Mucosa of rectum (tissue), 2 donors: ENCODE results near the gene COQ2.
A peak's percentile ranks its signal among the peaks of the same experiment; 100 is the strongest.

ENCODE experiments used
- H3K27ac ChIP-seq, 2 donors: one replicate each; pipeline ENCODE4 v1.7.0; 2013; ENCODE audit warnings: inconsistent platforms in 2 of 2, low read depth in 2 of 2, low read length in 2 of 2
- H3K27me3 ChIP-seq, 2 donors: one replicate each; pipeline ENCODE4 v1.7.0; 2013; ENCODE audit warnings: low read length in 2 of 2; ENCODE audit not compliant: control insufficient read depth in 2 of 2, insufficient read depth in 2 of 2
- H3K36me3 ChIP-seq, 2 donors: one replicate each; pipeline ENCODE4 v1.7.0; 2013; ENCODE audit warnings: low read length in 2 of 2; ENCODE audit not compliant: control insufficient read depth in 2 of 2, insufficient read depth in 2 of 2
- H3K4me1 ChIP-seq, 2 donors: one replicate each; pipeline ENCODE4 v1.7.0; 2013; ENCODE audit warnings: low read length in 2 of 2, mild to moderate bottlenecking in 1 of 2; ENCODE audit not compliant: control insufficient read depth in 2 of 2, insufficient read depth in 2 of 2
- H3K4me3 ChIP-seq, 2 donors: one replicate each; pipeline ENCODE4 v1.7.0; 2013; ENCODE audit warnings: low read length in 2 of 2
- H3K9ac ChIP-seq, 2 donors: one replicate each; pipeline ENCODE4 v1.7.0; 2013; ENCODE audit warnings: low read length in 2 of 2, low read depth in 1 of 2, mild to moderate bottlenecking in 1 of 2
- H3K9me3 ChIP-seq, 2 donors: one replicate each; pipeline ENCODE4 v1.7.0; 2013; ENCODE audit warnings: low read length in 2 of 2; ENCODE audit not compliant: control insufficient read depth in 2 of 2
- donor health status: healthy.
- donor health status: Normal muscosa, but diverticular disease.

Gene COQ2

DNA sequence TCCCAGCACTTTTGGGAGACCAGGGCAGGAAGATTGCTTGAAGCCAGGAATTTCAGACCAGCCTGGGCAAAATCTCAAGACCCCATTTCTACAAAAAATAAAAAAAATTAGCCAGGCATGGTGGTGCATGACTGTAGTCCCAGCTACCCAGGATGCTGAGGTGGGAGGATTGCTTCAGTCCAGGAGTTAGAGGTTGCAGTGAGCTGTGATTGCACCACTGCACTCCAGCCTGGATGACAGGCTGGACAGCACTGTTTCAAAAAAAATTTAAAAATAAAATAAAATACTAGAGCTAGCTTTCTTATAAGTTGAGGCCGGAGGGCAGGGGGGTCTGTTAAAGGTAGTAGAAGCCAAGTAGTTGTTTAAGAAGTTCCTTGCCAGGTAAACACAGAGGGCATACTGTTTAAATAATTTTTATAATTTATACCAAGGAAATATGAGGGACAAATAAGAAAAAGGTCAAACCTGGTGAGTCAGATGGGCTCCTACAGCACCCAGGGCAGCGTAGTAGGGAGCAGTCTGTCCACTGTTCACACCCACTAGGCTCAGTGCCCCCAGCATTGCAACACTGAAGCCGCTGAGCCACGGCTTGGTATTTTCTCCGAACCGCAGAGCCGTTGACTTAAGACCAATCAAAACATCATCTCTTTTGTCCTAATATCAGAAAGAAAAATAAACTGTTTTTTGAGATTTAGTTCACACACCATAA is 17.3 kb downstream of the COQ2 start:
- Histone ChIP-seq H3K27me3 (no peaks in the 10 kb centered on the region), H3K9ac (no peak overlapping the region), H3K4me1 (peaks cover 7 to 13% of the 10 kb centered on the region in 2 donors), H3K36me3 (peaks cover 15 to 19% of the 10 kb centered on the region in 2 donors), H3K4me3 (no peak overlapping the region), H3K9me3 (no peaks in the 10 kb centered on the region), H3K27ac (no peak overlapping the region)

DNA sequence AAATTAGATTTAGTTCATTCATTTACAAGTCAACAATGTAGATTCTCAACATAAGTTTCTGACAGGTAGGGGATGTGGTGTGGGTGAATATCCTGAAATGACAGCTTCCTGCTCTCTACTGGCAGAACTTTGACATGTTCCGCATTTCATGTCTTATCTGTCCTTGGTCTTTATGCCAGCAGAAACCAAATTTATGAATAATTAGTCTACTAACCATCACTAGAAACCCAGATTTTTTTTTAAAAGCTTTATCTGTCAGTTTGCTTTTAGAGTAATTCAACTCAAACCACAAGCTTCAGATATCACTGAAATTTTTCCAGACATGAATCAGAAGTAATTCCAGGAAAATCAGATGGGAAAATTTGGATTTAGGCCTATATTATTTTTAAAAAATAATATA is 17.9 kb downstream of the COQ2 start:
- Histone ChIP-seq H3K4me3 (no peak overlapping the region), H3K9me3 (no peaks in the 10 kb centered on the region), H3K27ac (no peak overlapping the region), H3K9ac (no peak overlapping the region), H3K36me3 (peaks cover 15 to 20% of the 10 kb centered on the region in 2 donors), H3K27me3 (no peaks in the 10 kb centered on the region), H3K4me1 (peaks cover 13 to 19% of the 10 kb centered on the region in 2 donors)

DNA sequence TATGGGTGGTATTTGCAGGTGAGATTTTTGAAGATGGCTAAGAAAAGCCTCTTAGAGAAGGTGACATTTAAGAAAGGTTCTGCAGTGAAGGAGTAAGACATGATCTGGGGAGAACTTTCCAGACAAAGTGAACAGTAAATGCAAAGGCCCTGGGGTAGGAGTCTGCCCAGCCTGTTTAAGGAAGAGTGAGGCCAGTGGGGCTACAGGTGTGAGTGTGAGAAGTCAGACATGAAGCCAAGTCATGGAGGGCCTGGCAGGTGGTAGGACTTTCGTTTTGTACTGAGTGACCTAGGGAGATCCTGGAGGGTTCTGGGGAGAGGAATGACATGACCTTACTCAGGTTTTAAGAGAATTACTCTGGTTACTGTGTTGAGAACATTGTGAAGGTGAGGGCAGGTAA is 21.5 kb downstream of the COQ2 start:
- H3K36me3 ChIP-seq, result peaks cover 10 to 11% of the 10 kb centered on the region in 2 donors
- no peak overlapping the region for H3K9ac ChIP-seq
- H3K27me3 ChIP-seq, result no peaks in the 10 kb centered on the region
- peak overlapping the region; percentile 87 to 88 for H3K27ac ChIP-seq
- H3K4me1 ChIP-seq, result peaks cover 16 to 33% of the 10 kb centered on the region in 2 donors
- peak overlapping the region in 1 of 2 donors; percentile 22 for H3K4me3 ChIP-seq
- no peaks in the 10 kb centered on the region for H3K9me3 ChIP-seq

DNA sequence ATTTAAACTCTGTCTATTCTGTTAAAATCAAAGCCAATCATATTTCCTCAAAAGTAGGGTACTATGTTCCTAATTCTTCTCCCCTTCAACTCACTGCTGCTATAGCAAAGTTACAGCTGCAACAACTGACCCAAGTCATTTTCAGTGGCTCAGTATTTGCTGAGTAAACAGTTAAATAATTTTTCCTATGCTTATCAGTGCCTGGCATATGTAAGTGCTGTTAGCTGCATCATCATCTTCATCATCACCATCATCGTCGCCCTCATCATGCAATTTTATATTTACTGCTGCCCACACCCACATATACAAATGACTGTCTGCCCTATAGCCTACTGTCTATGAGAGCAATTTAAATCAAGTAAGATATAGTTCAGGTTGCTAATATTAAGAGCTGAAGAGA is 21.9 kb downstream of the COQ2 start:
- Histone ChIP-seq H3K9me3 (no peaks in the 10 kb centered on the region), H3K27ac (peak overlapping the region; percentile 87 to 88), H3K9ac (no peak overlapping the region), H3K4me3 (peak overlapping the region in 1 of 2 donors; percentile 22), H3K36me3 (peaks cover 7 to 11% of the 10 kb centered on the region in 2 donors), H3K4me1 (peaks cover 16 to 33% of the 10 kb centered on the region in 2 donors), H3K27me3 (no peaks in the 10 kb centered on the region)

DNA sequence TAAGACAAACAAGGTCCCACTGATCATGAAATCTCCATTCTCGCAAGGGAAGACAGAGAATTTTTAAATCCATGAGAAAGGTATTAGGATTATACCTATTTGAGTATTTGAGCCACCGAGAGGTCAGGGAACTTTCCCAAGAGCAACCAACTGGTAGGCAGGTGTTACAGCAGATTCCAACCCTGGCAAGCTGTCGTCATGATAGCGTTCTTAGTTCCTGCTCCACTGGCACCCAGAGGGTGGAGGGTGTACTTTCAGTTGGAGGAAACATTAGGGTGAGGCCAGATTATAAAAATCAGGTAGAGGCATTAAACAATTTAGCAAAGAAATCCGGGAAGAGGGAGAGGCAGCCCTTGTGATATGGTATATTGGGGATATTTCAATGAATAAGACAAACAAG is 23.3 kb downstream of the COQ2 start:
- H3K27me3 ChIP-seq, result no peaks in the 10 kb centered on the region
- H3K9ac ChIP-seq, result peak overlapping the region; percentile 27 to 42
- H3K4me1 ChIP-seq, result peaks cover 16 to 38% of the 10 kb centered on the region in 2 donors
- H3K27ac ChIP-seq, result peak overlapping the region; percentile 87 to 88
- peaks cover 2 to 8% of the 10 kb centered on the region in 2 donors for H3K36me3 ChIP-seq
- H3K9me3 ChIP-seq, result no peaks in the 10 kb centered on the region
- H3K4me3 ChIP-seq, result peak overlapping the region in 1 of 2 donors; percentile 29

DNA sequence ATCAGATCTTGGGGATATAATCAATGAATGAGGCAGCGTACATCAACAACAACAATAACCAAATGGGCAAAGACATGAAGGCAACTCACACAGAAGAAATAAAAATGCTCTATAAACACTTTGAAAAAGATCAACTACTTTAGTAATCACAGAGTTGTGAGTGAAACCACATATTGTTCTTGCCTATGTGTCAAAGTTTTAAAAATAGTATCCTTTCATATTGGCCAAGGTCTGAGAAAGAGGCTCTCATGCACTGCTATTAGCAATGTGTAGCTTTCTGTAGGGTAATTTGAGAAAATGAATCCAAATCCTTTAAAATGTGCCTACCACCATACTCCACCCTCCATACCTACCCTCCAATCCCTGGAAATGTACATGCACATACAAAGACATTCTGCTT is 25.0 kb downstream of the COQ2 start:
- Histone ChIP-seq H3K4me1 (peaks cover 19 to 42% of the 10 kb centered on the region in 2 donors), H3K27me3 (no peaks in the 10 kb centered on the region), H3K36me3 (peaks cover 2 to 5% of the 10 kb centered on the region in 2 donors), H3K27ac (no peak overlapping the region), H3K9ac (no peak overlapping the region), H3K9me3 (no peaks in the 10 kb centered on the region), H3K4me3 (no peak overlapping the region)

DNA sequence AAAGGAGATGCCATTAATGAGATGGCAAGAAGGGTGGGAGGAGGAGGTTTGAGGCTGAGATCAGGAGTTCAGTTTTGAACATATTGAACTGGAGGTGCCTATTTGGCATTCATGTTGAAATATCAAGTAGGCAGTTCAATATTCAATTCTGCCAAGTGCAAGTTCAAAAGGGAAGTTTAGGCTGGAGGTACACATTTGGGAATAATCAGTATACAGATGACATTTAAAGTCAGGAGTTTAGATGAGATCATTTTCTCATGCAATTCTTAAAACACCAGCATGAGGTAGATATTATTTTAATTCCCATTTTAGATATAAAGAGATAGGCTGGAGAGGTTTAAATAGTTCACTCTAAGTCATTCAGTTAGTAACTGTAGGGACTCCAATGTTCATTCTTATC is 26.1 kb downstream of the COQ2 start:
- Histone ChIP-seq H3K4me3 (no peak overlapping the region), H3K4me1 (peaks cover 21 to 40% of the 10 kb centered on the region in 2 donors), H3K27ac (peak overlapping the region in 1 of 2 donors; percentile 4), H3K27me3 (no peaks in the 10 kb centered on the region), H3K9ac (no peak overlapping the region), H3K36me3 (peaks cover 2 to 3% of the 10 kb centered on the region in 2 donors), H3K9me3 (no peaks in the 10 kb centered on the region)

DNA sequence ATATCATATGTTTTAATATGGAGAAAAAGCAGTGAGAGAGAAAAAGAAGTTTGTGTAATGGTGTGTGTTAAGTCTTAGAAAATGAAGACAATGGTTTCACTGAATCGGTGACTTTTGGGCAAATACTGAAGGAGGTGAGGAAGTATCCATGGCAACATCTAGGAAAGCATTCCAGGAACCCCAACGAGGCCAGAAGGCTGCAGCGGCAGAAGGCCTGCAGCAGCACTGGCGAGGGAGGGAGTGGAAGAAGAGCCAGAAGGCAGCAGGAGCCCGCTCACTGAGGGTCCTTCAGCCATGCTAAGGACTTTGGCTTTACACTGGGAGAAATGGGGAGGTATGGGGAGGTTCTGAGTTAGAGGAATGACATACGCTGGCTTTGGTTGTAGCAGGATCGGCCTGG is 26.8 kb downstream of the COQ2 start:
- Histone ChIP-seq H3K27ac (peak overlapping the region in 1 of 2 donors; percentile 4), H3K36me3 (peaks cover 0 to 3% of the 10 kb centered on the region in 2 donors), H3K9ac (no peak overlapping the region), H3K27me3 (no peaks in the 10 kb centered on the region), H3K4me3 (no peak overlapping the region), H3K9me3 (no peaks in the 10 kb centered on the region), H3K4me1 (peaks cover 15 to 34% of the 10 kb centered on the region in 2 donors)

DNA sequence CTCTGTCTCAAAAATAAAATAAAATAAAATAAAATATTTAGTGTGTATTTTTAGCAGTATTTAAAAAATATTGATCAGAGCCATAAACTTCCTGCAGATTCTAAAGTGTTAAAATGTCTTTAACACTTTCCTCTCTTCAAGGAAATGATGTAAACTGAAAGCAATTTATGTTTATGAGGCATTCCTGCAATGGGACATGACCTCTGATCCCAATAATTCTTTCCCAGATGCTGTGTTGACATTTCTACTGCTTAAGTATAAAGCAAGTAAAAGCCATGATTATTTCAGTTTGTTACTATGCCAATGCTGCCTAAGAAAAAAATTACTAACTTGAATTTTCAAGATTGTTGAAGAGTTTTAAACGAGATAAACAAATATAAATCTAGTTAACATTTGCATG is 29.0 kb downstream of the COQ2 start:
- H3K27ac ChIP-seq, result no peak overlapping the region
- H3K4me3 ChIP-seq, result no peak overlapping the region
- no peaks in the 10 kb centered on the region for H3K36me3 ChIP-seq
- no peaks in the 10 kb centered on the region for H3K27me3 ChIP-seq
- H3K9me3 ChIP-seq, result no peaks in the 10 kb centered on the region
- peaks cover 12 to 29% of the 10 kb centered on the region in 2 donors for H3K4me1 ChIP-seq
- H3K9ac ChIP-seq, result no peak overlapping the region

DNA sequence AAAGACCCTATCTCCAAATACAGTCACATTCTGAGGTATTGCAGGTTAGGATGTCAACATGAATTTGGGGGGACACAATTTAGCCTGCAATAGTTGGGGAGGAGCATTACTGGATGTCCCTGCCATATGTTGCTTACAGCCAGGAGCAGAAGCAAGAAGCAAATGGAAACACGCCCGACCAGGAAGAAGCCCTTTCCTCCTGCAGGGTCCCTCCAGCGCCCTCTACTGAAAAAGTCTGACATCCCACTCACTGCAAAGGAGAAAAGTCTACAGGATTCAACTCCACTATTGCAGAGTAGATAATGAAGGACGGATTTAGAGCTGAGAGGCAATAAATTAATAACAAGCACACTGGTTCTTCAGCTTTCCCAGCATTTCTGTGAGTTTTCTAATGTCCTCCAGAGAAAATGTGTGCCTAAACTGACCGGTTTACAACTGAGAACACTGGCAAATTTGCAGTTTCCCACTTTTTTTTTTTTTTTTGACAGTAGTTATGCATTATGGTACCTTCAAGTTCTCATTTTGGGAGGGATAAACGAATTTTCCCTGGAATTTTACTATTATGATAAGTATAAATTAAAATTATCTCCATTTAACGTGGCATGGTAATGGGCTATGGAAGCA is 31.7 kb downstream of the COQ2 start:
- peak overlapping the region; percentile 29 to 57 for H3K27ac ChIP-seq
- no peak overlapping the region for H3K4me3 ChIP-seq
- no peaks in the 10 kb centered on the region for H3K36me3 ChIP-seq
- no peaks in the 10 kb centered on the region for H3K9me3 ChIP-seq
- H3K4me1 ChIP-seq, result peaks cover 20 to 29% of the 10 kb centered on the region in 2 donors
- peak overlapping the region in 1 of 2 donors; percentile 36 for H3K9ac ChIP-seq
- H3K27me3 ChIP-seq, result no peaks in the 10 kb centered on the region
